NCI-H524 treated with DMSO at 0.1 percent for 48 hours (cell line): ENCODE data around the gene MTUS2.

ENCODE experiments used
- DNase-seq: peaks from one replicate; lab custom pipeline; 2025; lab: John Stamatoyannopoulos, UW

Gene MTUS2

GRCh38 chr13:29508130-29508875, 688.2 kb downstream of the MTUS2 start:
- peak; percentile 62 for DNase-seq

GRCh38 chr13:29508876-29509252, 688.7 kb downstream of the MTUS2 start:
- DNase-seq: no peak

DNA sequence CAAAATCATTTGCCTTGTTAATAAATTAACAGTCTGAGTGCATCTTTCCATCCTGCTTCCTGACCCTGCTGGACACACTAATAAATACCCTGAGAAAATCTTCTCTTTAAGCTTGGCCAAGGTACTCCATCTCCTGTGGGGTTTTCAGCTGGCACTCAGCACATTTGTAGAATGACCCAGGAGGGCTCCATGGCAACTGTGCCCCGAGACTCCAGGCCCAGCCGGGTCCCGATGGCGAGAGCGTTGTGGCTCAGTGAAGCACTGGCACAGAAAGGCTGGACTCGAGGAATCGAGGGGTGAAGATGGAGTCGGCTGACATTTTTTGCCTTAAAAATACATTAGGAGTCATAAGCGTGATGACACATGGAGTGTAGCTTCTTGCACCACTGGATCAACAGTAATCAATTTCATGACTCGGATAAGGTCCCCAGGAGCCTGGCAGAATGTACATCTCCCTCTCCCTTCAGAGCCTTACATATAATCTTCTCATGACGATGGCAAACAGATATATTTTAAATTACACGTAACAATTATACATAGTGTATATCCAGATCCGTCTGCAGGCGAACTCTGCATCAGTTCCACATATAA, 690.0 kb downstream of the MTUS2 start:
- DNase-seq: no peak

GRCh38 chr13:29510651-29511084, 690.5 kb downstream of the MTUS2 start:
- DNase-seq: no peak

- DNase-seq: no peak
Observed at GRCh38 chr13:29511106-29511796, 691.1 kb downstream of the MTUS2 start.

DNA sequence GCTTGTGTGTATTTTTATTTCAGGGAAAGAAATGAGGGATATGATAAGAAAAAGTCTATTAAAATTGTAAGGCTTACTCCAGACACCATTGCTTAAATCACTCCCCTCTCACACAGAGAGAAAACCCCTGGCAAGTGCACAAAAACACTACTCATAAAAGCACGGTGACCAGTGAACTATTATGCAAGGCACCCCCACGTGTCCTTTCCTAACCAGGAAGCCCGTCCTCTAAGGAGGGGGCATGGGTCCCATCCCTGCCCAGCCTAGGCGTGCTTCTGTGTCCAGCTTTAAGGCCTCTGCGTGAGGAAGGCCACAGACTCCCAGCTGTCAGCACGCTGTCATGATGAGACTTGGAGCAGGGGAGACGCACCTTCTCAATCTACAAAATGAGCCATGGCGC, 691.8 kb downstream of the MTUS2 start:
- no peak for DNase-seq

GRCh38 chr13:29513002-29513980, 693.2 kb downstream of the MTUS2 start:
- DNase-seq: no peak

DNA sequence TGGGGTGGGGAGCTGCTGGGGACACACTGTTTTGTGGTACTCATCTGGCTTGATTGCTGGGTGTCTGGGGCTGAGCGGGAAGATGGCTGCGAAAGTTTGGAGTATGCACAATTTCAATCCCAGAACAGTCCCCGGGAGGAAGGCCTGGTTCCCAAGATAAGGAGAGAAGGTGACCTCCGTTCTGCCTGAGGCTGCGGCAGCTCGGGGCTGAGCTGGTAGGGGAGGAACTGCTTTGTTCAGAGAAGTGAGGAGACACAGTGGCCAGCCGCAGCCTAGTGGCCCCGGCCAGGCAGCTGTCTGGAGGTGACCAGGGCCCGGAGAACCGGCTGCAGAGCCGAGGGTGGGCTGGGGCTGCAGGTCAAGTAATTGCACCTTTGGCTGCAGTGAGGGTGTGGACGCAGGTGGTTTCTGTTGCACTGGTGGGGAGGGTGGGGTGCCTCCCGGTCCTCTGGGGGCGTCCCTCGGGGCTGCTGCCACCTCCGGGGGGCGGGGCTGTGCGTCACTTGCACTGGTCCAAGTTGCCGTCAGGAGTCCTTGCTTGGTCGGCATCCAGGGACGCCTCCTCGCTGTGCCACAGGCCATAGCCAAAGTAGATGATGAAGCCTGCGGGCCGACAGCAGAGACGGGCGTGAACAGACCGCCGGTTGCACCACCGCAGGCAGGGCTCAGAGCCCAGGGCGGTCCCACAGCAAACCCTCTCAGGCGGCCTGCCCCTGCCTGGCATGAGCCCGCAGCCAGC, 694.0 kb downstream of the MTUS2 start:
- no peak for DNase-seq

DNA sequence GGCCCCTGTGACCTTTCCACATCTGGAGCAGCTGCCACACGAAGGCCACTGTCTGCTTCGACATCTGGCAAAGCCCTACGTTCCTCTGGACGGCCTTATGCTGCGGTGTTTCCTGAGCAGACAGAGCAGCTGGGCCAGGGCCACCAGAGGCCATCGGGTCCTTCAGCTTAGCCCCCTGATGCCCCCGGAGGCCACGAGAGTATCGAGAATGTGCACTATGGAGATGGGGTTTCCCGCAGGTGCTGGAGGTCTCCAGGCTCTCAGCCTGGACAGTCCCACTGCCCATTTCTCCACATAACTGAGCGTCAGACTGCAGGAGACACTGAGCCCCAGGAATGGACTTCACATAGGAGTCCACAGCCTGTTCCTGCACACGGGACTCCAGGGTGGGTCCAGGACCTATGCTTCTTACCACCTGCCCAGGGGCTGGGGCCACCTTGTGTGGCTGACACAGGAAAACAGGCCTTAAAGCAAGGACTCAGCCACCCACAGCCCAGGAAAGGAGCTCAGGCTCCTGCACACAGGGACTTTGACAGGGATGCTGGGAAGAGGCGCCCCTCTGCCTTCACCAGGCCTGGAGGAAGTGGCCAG, 694.7 kb downstream of the MTUS2 start:
- DNase-seq: no peak

DNA sequence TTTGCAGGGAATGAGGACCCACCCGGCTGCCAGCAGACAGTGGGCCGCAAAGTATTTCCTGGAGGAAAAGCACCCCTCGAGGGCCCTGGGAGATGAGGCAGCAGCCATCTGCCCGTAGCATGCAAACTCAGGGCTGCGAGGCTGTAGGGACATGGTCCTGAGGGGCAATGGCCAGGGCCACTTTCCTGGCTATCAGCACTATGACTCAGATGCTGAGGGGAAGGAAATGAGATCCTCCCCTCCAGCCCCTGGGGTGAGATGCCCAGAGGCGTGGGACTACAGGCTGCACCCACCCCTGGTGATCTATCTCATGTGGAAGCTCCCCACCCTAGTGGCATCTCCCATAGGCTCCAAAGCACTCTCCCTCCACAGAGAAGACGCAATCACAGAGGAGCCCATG, 695.2 kb downstream of the MTUS2 start:
- no peak for DNase-seq

- no peak for DNase-seq
Observed at GRCh38 chr13:29516012-29516411, 695.9 kb downstream of the MTUS2 start.

DNA sequence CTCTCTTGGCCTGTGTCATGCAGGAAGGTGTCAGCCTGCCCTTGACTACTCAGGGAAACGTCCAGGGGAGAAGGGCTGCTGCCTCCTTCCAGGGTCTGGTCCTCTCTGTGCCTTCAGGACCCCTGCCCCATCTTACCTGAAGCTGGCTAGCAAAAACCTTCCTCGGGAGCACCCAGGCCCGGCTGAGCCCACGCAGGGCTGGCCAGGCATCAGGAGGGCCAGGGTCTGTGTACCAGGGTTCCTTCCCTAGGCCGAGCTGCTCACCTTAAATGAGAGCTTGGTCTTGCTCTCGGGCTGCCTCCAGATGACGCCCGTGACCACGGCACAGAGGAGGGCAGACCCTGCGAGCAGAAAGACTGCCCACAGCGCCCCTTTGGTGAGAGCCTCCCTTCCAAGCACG, 696.7 kb downstream of the MTUS2 start:
- no peak for DNase-seq

- no peak for DNase-seq
Observed at GRCh38 chr13:29519921-29520320, 699.8 kb downstream of the MTUS2 start.

DNA sequence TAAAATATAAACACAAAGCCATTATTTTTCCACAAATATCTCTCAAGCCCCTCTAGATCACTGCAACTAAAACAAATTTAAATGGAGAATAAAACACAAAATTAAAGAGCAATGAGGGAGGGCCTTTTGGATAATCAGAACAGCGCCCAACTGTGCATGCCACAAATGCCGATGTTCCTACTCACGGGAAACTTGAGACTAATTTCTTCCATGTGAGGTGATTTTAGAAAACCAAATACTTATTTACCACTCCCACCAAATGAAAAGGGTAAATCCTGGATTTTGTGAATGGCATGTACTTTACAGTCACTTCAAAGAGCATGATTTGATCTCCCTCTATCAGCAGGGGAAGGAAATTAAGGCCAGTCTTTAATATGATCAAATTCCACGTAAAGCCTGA, 700.5 kb downstream of the MTUS2 start:
- no peak for DNase-seq

GRCh38 chr13:29521336-29521735, 701.2 kb downstream of the MTUS2 start:
- DNase-seq: no peak

GRCh38 chr13:29522044-29522685, 702.0 kb downstream of the MTUS2 start:
- no peak for DNase-seq

DNA sequence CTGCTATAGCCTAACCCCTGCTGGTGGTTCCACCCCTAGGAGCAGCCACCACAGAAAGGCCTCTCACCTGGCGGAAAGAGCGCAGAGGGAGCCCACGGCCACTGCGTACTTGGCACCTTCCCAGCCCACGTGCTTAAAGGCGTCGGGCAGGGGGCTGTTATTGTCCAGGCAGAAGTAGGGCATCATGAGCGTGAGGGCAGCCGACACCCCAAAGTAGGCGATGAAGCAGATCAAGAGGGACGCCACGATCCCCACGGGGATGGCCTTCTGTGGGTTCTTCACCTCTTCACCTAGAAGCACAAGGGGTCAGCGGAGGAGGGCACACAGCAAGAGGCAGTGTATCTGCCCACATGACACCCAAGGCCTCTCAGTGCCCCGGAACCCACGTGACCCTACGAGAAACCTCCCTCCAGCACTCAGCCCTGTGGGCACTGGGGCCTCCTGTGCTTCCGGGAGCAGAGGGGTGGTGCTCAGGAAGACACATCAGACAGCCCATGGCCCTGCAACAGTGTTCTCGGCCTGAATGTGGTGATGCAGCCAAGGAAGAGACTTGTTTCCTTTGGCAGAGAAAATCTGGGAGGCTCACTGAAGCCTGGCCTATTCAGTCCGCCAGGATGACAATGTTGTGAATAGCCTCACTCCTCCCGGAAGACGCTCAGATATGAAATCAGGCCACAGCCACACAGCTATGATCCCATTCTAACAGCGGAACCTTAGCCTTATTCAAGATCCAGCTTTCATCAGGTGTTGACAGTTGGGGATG, 703.2 kb downstream of the MTUS2 start:
- no peak for DNase-seq

GRCh38 chr13:29524176-29524575, 704.0 kb downstream of the MTUS2 start:
- DNase-seq: no peak

DNA sequence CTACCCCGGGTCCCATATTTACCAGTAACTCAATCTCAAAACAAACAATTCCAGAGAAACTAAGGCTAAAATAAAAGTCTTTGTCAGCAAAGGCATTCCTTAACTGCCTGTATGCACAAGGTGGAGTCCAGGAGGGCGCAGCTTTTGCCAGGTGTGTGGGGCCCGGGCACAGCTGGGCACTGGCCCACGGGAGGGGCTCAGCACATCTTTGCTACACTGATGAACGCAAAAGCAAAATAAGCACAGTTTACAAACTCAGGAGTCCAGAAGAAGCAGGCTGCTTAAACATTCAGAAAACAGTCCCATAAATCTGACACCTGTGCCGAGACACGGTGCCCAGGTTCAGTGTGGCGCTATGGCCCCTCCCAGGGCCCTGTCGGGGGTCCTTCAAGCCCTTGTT, 704.5 kb downstream of the MTUS2 start:
- DNase-seq: no peak

DNA sequence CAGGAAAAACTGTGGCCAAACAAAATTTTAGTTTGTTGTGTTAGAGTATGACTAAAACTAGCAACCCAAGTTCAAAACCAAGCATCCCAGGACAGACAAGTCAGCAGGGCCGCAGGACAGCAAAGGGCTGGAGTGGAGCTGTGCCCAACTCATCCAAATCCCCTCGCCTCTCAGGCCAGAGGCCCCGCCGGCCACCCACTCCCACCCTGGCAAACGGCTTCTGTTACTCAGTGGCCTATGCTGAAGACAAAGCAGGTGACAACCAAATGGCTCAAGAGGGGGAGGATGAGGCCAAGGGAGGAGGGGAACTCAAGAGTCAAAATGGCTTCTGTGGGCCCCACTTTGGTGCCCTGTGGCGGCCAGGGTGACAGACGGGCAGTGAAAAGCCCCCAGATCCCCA, 705.6 kb downstream of the MTUS2 start:
- no peak for DNase-seq
